Activated CD4-positive, CD25-positive, alpha-beta regulatory T cell treated with anti-CD3 and anti-CD28 coated beads, Interleukin-2, amount 50 U/mL, for 24 hours (primary cell): ENCODE results near the gene ILF2.
A peak's percentile ranks its signal among the peaks of the same experiment; 100 is the strongest.

Experiments
- ATAC-seq, 2 donors: fragments of 150-1000 bp; cut with Tn5 transposase; one replicate each; pipeline ENCODE4 v1.10.0; 2021; ENCODE audit warnings: mild to moderate bottlenecking in 1 of 2, moderate library complexity in 1 of 2

Gene ILF2

DNA sequence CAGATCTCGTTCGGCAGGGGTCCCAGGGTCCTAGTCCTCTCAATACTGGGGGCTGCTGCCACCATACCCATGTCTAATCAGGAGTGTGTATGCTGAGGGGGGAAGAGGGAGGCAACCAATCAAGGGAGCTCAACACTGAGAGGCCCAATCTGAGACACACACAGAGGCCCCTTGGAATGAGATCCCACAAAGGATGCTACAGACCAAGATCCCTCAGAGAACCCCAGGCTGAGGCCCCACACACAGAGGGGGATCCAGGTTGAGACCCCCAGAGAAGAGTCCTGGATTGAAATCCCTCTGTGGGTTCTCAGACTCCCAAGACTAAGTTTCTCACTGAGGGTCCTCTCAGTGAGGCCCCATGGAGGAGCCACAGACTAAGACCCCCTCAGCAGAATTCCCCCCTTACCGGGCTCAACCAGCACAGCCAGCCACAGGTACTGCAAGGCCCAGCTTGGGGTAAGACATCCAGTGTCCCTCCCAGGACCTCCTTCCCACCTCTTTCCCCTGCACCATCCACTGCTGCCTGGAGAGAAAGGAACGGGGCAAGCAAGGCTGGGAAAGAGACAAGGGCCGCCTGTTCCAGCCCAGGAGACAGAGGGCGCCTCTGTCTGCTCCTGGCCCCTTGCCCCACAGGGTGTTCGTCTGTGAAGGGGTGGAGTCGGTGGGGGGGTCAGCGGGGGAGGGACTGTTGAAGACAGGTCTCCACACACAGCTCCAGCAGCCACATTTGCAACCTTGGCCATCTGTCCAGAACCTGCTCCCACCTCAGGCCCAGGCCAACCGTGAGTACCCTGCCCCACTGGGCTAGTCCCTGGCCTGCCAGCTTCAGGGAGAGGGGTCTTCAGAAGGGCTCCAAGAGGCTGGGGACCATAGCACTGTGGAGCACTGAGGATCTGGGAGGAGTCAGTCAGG lies 42.8 kb downstream of the ILF2 start, which contains the start of gene S100A1:
Gene S100A1, plus strand, starts transcription at position 720 of the 912 bp plus-strand sequence. CDS start 2,088 bp downstream, outside the sequence.
- no peak for ATAC-seq

DNA sequence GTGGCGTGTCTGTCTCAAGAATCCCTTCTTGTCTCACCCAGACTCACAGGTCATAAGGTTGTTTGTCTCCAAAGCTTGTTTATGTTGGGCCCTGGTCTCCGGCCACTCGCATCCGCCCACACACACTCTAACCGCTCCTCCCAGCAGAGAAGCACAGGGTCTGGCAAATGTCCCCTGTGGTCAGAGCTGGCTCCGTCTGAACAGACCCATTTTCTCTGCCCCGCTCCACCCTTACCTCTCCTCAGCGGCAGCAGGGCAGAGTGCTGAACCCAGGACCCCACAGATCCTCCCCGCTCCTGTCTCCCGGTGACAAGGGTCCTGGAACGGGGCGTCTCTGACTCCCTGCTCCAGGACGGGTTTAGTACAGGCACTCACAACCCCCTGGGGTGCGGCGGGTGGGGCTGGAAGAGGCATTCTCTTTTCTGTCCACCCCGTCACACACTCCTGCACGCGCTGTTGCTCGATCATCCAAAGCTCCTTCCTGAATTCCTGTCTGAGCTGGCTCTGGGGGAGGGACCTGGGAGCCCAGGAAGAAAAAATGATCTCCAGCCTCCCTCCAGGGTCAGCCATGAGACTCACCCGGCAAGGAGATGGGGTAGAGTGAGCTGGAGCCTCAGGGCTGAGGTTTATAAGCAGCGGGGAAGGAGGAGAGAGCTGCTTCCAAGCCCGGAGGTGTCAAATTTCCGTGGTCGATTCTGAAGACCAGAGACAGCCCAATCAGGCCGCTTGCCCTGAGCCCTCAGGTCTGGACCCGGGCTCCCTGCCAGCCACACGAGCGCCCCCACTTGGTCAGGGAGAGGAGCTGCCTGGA lies 43.7 kb downstream of the ILF2 start, which contains the start of gene S100A13:
Gene S100A13, minus strand, starts transcription at position 602 of the 811 bp plus-strand sequence. CDS start 1,033 bp downstream, outside the sequence.
- ATAC-seq: no peak

DNA sequence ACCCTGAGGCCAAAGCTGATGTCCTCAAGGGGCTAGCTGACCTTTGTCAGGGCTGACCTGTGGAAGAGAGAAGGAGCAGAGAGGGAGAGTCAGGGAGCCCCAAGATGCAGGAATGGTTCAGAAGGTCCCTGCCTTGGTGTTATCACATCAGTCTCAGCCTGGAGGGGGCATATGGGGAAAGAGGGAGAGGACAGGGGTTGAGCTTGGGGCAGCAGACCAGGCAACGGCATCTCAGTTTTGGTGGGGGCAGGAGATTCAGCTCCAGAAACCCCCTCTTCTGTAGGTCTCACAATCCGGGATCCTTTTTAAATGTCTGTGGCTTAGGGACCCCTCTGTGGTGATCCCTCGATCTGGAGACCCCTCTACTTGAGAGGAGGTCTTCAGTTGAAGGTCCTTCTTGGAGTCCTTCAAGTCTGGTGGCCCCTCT lies 44.3 kb downstream of the ILF2 start:
- no peak for ATAC-seq

DNA sequence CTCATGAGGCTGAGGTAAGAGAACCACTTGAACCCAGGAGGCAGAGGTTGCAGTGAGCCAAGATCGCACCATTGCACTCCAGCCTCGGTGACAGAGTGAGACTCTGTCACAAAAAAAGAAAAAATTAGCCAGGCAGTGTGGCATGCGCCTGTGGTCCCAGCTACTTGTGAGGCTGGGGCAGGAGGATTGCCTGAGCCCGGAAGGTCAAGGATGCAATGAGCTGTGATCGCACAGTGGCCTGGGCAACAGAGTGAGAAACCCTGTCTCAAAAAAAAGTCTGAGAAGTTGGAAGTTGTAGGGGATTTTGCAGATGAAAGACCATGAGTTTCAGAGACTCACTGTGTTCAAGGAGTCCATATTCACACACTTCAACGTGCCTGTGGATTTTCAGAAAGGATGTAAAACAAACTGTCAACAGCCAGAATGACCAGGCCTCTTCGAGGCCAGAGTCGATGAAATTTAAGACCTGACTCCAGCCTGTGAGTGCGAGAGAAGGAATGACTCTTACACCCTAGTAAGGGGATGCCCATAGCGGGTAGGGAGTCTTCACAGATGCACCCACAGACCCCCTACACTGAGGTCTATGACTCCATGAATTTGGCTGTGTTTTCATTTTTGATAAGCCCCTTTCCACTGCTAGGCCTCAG lies 45.7 kb downstream of the ILF2 start:
- no peak for ATAC-seq

DNA sequence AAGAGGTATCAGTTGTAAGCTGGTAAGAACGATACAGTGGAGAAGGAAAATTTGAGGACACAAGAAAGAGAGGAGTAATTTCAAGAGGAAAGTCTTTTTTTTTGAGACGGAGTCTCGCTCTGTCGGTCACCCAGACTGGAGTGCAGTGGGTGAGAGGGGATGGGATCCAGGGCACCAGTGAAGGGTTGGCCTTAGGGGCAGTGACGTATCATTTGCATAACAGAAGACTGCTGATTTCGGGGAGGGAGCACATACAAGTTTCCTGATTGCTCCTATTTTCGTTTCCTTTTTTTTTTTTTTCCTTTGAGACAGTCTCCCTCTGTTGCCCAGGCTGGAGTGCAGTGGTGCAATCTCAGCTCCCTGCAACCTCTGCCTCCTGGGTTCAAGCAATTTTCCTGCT lies 47.7 kb downstream of the ILF2 start:
- no peak for ATAC-seq

DNA sequence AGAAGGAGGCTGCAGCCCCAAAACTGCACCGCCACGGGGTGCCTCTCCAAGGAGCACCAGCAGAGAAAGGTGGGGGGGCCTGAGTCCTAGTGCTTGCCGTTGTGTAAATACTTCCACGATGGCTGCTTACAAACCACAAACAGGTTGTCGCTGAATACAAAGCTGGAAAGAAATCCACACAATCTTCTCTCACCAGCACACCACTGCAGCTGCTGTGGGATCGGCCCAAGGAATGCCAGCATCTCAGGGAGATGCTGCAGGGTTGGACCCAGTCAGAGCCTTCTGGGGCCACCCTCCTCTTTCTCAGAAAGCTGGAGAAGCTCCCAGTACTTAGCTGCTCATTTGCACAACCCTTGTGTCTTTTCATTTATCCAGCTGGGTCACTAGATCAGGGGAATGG lies 51.6 kb downstream of the ILF2 start:
- no peak for ATAC-seq

- ATAC-seq: peak in 1 of 2 donors; percentile 91
Observed at GRCh38 chr1:153617663-153618062, 53.1 kb downstream of the ILF2 start.

DNA sequence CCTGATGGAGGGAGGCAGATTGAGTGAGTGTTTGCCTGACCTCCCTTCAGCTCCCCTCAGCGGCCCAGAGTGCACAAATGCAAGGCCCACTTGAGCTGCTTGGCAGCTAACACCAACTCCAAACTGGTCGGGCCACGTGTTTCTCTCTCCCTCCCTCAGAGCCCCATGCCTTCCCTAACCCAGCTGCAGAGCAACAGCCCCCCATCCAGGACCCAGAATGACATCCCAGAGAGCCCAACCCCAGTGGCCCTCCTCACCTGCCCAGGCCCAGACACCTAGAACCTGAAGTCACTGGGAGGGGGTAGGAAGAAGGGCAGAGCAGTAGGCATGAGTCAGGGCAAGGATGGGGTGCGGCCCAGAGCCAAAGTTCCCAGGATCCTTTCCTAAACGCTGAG lies 53.9 kb downstream of the ILF2 start:
- ATAC-seq: no peak

DNA sequence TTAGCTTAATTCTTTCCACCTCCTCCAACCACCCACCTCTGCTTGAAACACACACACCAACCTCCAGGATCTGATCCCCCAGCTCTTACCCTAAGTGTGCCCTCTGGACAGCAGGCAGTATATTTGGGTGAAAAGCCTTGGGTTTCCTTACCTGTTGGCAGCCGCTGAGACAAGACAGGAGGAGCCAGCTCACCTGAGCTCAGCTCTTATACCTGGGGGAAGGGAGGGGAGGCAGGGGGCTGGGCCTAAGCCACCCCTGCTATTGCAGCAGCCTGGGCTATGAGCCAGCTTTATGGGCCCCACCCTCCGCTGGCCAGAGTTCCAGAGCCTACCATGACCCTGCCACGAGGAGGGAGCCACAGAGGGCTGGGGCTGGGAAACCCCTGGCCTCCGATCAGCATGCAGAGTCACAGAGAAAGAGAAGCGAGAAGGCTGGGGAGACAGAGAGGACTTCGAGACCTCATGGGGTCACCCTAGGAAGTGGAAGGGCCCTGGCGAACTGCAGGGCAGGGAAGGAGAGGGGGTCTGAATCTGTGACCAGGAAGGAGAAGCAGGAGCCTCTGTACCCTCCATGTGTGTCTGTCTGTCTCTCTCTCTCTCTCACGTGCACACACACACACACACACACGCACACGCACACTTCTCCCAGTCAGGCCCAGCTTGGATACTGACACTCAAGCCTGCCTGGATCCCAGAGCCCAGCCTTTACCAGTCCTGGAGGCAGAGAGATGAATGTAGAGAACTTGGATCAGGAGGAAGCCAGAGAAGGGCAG lies 54.5 kb downstream of the ILF2 start, which contains the start of gene S100A14:
Gene S100A14, minus strand, starts transcription at position 182 of the 773 bp plus-strand sequence. CDS start 467 bp downstream, outside the sequence.
- ATAC-seq: no peak

GRCh38 chr1:153615406-153615805 lies 55.4 kb downstream of the ILF2 start:
- no peak for ATAC-seq

- no peak for ATAC-seq
Observed at GRCh38 chr1:153614906-153615305, 55.9 kb downstream of the ILF2 start.

- no peak for ATAC-seq
Observed at GRCh38 chr1:153614189-153614900, 56.4 kb downstream of the ILF2 start.

- ATAC-seq: no peak
Observed at GRCh38 chr1:153613406-153613805, 57.4 kb downstream of the ILF2 start.

GRCh38 chr1:153612755-153613331 lies 58.0 kb downstream of the ILF2 start, which contains the start of gene S100A16:
Gene S100A16 (minus strand): TSS chr1:153613137. CDS start chr1:153608151, 4,986 bp downstream.
- no peak for ATAC-seq

- ATAC-seq: no peak
Observed at GRCh38 chr1:153612111-153612754, 58.6 kb downstream of the ILF2 start.
